Diencephalon (tissue), 1 donor: ENCODE measurements around the gene TAF4B. TPM values are rescaled to one million over a fixed set of nuclear protein-coding genes. Genes with fewer than 3 reads are reported as not detected.

Experiments
- small RNA-seq: library from RNA; depleted of rRNA; stranded (forward); fragments of <200 nt; gene quantifications from one replicate; pipeline ENCODE3, GENCODE V24; 2014
- total RNA-seq: library from RNA; depleted of rRNA; stranded (reverse); fragments of >200 nt; gene quantifications from one replicate; pipeline ENCODE4 v1.2.3, GENCODE V29; 2014

Gene TAF4B
- total RNA-seq: 3.5 TPM

GRCh38 chr18:26226229-26227050, at the start of gene TAF4B:
TSS of gene TAF4B (plus strand) at chr18:26226445. CDS start at chr18:26226934, 489 bp downstream.

Small RNA genes within 50 kb of the gene (small RNA-seq; reads per million reads assigned to genes)
- not detected for gene RNU6-1289P

Other genes with a start within 250 kb of the TAF4B start
- 61.1 TPM for gene SS18, start 135.8 kb upstream of the TAF4B start, total RNA-seq
- gene PSMA8, start 92.6 kb upstream of the TAF4B start, total RNA-seq: 0.46 TPM